CMK (cell line): ENCODE data around the gene UTS2R.

Experiments used
- DNase-seq: peaks from one replicate; pipeline ENCODE4 v3.0.0-alpha.2; 2010; ENCODE audit warnings: low read depth

The UTS2R gene

DNA sequence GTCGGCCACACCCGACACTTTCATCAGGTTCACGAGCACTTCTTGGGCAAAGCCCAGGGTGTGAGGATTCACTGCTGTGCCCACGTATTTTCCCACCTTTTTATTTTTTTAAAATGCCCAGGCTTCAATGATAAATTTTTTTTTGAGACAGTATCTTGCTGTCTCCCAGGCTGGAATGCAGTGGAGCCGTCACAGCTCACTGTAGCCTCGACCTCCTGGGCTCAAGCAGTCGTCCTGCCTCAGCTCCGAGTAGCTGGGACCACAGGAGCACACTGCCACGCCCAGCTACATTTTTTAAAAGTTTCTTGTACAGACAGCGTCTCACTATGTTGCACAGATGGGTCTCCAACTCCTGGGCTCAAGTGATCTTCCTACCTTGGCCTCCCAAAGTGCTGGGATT lies 17.8 kb downstream of the UTS2R start:
- DNase-seq = no peak

DNA sequence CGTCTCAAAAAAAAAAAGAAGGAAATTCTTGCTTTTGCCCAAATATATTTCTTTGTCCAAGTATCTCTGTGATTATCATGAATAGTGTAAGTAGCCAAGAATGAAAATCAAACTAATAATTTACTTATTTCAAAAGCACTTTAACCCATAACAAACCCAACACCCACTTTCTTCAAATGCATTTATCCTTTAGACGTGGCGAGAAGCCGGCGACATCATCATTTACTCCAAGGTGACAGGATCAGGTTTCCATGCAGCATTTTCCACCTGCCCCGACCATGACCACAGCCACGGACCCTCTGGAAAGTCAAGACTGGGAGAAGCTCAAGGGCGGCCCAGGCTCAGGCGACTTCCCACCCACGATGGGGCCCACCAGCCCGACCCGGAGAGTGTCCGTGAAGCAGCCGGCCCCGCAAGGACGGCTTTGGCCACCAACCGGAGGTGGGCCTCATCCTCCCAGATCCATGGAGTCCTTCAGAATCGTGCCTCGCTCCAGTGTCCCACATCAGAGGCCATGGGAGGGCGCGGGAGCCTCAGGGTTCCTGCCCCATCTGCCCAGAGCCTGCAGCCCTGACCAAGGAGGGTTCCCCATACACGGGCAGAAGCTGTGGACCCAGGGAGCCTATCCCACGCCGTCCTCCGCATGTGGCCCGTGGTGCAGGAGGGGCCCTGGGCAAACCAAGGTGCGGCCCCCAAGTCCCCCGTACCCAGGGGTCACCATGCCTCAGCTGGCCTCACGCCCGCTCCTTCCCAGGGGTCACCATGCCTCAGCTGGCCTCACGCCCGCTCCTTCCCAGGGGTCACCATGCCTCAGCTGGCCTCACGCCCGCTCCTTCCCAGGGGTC lies 18.7 kb downstream of the UTS2R start:
- DNase-seq = no peak

DNA sequence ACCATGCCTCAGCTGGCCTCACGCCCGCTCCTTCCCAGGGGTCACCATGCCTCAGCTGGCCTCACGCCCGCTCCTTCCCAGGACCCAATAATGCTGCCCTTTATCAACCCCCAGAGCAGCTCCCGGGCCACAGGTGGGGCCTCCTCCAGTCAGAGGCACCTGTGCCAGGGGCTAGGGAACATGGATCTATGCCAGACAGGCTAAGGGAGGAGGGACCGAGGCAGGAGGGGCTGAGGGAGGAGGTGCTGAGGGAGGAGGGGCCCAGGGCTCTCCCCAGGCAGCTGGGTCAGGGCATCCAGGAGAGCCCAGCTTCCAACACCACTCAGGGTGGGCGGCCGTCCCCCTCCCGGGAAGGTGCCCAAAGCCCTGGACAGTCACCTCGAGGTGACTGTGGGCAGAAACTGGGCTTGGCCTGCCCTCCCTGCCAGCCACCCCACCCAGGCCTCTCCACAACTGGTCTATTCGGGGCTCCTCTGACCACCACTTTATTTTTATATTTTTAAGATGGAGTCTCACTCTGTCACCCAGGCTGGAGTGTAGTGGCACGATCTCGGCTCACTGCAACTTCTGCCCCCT lies 19.4 kb downstream of the UTS2R start:
- no peak for DNase-seq

DNA sequence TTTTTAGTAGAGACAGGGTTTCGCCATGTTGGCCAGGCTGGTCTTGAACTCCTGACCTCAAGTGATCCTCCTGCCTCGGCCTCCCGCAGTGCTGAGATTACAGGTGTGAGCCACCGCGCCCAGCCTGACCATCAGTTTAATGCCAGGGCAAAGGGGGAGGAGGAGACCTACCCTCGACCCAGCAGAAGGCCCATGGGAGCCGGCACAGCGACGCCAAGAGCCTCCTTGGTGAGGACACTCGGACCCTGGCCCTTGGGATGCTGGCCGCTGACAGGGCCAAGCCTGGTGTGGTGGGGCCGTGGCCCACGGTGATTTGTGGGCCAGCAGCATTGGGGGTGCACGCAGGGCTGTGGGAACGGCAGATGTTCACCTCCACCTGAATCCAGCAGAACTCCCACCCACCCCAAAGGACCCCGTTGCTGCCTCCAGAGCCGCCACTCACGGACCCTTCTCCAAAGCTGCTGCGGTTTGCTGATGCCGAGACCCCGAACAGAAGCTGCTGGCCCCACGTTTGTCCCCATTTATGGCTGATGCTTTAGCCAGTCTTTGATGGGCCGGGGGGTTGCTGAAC lies 20.0 kb downstream of the UTS2R start:
- DNase-seq = no peak

DNA sequence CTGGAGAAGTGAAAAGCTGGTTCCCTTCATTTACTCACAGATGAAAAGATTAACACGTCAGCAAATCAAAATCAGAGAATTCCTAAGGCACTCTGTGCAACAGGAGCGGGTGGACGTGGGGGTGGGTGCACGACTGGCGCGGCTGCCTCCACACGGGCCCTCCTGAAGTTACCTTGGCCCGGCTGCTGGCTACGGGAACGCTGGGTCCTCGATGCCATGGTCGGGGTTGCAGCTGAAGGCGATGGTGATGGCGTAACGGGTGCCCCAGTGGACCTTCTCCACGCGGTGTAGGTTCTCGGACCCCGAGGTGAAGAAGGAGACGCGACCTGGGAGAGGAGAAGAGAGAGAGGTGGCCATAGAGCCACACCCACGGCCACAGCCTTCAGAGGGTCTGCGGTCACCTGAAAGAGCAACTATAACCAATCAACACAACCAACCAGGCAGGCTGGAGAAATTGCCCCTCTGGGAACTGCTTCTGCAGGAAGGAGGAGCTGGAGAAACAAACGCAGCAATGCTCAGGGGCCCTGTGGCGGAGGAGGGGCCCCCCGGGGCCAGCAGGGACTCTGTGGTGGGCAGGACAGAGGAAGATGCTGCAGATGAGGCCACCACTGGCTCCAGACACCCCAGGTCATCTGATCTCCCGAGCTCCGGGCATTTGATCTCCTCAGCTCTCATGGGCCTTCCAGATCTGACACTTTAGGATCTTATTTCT lies 20.8 kb downstream of the UTS2R start:
- no peak for DNase-seq

DNA sequence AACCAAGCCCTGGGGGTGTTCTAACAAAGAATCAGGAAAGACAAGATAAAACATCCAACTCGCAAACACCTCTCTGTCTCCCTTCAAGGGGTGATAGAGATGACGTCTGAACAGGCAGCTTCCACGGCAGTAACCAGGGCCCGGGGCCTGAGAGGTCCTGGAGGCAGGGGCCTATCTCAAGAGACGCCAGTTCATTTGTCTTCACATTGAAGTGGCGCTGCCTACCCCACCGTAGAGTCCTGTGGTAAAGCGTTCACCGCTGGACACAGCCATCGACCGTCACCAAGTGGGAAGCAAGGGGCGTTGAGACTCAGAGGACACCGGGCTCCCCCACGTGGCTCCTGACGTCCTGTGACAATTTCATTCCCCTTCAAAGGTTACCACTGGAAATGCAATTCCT lies 21.4 kb downstream of the UTS2R start:
- no peak for DNase-seq

DNA sequence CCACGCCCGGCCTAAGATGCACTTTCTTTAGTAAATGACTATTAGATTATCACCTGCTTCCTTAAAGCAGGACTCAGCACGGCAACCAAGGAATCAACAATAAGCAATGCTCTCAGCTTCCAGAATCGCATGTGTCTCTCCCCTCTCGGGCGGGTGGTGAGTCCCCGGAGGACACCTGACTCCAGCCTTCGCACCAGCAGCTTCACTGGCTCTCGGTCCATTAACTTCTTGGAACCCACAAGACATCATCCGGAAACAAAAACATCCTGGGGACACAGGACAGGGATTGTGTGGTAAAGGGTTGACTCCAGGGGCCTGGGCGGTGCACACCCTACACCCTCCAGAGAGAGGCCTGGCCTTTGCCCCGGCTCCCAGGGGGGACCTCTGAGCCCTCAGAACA lies 22.7 kb downstream of the UTS2R start:
- DNase-seq = no peak

DNA sequence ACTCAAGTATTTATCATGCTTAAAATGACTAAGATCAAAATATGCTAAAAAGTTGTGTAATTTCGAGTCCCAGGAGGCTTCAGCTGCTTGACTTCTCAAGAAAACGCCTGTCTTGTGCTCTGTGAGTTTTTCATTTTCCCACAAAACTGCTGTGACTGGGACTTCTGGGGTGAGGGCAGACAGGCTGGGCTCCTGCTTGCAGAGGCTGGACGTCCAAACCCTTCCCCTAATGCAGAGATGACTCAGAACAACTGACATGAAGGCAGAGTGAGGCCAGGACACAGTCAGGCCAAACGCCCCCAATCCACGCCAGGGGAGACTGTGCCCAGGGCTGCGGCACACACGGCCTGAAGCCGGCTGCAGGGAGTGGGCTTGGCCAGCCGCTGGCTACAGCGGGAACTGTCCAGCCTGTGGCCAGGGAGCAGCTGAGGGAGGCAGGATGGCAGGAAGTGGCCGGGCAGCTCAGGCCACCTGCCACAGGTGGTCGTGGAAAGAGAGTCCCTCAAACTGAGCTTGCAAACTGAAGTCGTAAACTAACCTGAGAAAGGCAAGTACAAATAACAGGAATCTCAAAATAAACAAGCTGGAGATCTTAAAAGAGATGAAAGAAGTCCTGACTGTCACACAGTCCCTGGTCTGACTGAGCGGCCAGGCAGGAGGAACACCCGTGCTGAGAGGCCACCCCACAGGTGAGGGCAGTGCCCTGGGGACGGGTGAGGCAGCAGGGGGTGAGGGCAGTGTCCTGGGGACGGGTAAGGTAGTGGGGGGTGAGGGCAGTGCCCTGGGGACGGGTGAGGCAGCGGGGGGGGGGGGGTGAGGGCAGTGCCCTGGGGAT lies 25.3 kb downstream of the UTS2R start:
- no peak for DNase-seq

DNA sequence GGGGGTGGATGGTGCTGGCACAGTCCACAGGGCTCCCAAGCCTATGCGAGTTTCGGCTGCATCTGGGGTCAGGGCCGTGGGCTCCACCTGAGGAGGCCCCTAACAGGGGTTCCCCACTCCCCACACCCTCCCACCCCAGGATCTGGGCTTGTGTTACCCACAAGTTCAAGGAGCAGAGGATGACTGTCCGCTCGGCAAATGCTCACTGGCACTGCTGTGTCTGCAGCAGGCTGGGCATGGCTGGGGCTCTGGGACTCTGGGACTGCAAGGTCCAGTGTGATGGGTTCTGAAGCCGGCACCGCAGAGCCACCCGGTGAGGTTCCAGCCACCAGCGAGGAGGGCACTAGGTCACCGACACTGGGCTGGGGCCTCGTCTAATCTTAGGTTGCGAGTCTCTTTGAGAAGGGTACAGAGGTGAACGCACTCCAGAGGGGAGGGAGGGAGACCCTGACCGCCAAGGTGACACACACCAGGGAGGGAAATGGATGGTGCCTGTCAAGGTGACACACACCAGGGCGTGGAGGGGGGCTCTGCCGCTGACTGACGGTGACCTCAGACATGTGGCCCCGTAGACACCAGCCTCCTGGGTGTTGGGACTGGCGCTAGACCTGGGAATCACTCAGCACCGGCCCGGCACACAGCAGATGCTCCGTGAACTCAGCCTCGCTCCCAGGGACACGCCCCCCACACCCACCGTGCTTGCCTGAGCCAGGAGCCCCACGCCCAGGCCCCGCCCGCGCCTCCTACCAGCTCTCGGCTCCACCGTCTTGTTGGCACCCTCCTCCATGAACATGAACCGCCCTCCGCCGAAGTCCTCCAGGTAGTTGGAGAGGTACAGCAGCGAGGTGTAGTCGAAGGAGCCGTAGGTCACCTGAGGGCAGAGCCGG lies 26.1 kb downstream of the UTS2R start:
- no peak for DNase-seq

DNA sequence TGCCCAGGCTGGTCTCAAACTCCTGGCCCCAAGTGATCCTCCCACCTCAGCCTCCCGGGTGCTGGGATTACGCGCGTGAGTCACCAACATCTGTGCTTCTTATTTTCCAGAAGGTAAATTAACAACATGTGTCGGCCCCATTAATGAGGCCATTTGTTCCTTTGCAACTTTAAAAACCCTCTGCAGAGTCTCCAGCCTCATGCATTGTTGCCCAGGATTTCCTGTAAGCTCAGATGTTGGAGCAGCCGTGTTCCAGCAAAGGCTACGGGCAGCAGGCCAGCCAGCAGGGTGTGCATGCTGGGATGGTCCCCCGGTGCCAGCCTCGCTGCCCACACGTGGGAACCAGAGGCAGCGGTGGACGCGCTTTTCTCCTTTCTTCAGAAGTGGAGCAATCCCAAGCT lies 27.5 kb downstream of the UTS2R start:
- no peak for DNase-seq

DNA sequence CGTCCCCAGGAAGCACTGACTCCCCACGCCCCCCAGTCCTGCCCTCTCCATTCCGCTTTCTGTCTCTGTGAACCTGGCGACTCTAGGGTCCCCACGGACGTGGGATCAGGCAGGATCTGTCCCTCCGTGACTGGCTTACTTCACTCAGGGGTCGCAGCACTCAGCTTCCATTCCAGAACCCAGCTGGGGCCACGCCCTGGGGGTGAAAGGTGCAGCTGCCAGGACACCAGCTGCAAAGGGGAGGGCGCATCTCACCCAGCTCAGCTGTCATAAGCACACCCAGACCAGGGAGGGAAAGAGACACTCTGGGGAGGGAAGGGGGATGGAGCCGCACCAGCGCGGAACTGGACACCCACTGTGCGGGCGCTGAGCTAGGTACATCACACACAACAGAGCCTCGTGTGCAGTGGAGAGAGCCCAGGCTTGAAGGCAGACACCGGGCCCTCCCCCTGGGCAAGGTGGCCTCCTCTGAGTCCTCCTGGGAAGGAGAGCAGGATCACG lies 28.1 kb downstream of the UTS2R start:
- no peak for DNase-seq

DNA sequence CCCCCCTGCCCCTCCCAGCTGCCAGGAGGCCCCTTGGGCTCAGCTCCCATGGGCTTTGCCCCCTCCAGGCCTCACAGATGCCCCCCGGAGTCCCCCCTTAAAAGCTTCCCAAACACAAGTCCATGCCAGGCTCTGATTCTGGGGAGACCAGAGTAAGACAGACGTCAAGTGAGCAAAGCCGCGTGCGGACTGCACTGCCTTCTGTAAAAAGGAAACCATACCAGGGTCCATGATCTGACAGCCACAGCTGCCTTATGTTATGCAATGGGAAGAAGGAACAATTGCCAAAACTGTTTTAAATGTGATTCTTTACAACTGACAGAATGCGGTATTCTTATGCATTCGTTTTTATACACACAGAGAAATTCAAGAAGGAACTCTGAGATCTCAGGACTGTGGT lies 28.6 kb downstream of the UTS2R start:
- no peak for DNase-seq

DNA sequence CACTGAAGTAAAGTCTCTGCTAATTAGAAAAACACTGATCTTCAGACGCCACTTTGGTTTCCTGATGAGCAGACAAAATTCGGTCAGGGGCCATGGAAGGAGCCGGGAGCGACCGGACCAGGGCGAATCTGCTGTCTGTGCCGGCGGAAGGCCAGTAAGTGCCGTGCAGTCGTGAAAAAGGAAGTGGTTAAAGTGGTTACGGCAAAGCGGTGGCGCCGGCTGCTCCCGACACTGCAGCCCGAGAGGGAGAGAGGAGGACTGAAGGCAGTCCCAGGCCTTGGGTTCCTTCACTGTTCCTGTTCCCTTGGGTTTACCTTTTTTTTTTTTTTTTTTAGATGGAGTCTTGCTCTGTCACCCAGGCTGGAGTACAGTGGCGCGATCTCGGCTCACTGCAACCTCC lies 29.3 kb downstream of the UTS2R start:
- DNase-seq = peak; percentile 85

DNA sequence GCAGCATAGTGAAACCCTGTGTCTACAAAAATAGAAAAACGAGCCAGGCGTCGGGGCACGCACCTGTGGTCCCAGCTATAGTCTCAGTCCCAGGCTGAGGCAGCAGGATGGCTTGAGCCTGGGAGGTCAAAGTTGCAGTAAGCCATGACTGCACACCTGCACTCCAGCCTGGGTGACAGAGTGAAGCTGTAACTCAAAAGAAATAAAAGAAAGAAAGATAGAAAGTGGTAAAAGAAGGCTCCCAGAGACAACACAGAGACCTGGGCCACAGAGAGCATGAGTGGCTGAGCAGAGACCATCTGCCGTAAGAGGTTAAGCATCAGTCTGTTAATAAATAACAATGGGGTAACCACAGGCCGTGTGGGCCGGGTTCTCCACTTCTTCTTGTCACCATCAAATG lies 31.3 kb downstream of the UTS2R start:
- no peak for DNase-seq

DNA sequence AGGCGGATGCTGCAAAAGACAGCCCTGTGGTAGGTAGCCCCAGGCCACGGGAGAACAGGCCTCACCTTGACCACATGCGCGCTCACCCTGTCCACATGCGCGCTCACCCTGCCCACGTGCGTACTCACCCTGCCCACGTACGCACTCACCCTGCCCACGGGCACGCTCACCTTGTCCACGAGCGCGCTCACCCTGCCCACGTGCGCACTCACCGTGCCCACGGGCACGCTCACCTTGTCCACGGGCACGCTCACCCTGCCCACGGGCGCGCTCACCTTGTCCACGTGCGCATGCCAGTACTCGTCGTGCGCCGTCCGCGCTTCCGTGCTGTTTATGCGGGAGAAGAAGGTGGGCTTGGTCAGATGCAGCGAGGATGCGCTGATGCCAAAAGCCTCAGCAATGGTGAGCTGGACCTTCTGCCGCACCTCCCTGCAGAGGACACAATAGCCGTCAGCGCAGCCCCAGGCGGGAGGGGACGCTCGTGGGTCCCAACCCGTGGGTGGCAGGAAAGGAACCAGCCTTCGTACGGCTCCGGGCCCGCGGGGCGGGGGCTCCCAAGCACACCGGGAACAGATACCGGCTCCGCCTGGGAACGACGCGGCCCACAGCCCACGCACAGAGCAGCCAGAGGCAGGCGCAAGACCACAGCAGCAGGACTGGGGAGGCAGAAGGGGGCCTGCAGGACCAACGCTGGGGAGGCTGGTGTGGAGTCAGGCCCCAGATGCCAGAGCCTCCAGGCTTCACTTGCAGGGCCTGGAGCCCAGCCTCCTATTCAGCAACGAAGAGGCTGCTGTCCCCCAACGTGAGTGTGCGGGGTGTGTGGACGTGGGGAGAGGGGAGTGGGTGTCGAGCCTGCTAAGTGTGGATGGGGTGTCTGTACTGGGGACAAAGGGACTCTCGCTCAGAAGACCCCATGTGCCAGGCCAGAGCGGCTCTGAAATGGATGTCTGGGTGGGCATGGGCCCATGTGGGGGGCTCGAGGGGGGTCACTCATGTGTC lies 32.4 kb downstream of the UTS2R start:
- no peak for DNase-seq

DNA sequence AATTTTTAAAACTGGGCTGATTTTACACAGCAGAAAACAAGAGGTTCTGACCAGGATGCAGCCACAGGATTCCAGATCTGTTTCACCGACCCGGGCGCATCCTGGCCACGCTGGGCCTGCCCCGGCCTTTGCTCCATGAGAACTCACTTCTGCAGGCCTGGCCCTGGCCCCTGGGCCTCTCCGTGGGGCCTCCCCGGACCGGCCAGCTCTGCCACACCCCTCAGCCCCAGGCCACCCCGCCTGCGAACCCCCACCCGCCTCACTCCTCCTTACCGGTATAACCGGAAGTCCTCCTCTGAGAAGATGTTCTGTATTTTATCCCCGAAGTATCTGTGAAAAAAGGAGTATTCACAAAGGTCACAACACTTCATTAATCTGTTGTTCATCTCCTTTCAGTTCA lies 33.5 kb downstream of the UTS2R start:
- no peak for DNase-seq

DNA sequence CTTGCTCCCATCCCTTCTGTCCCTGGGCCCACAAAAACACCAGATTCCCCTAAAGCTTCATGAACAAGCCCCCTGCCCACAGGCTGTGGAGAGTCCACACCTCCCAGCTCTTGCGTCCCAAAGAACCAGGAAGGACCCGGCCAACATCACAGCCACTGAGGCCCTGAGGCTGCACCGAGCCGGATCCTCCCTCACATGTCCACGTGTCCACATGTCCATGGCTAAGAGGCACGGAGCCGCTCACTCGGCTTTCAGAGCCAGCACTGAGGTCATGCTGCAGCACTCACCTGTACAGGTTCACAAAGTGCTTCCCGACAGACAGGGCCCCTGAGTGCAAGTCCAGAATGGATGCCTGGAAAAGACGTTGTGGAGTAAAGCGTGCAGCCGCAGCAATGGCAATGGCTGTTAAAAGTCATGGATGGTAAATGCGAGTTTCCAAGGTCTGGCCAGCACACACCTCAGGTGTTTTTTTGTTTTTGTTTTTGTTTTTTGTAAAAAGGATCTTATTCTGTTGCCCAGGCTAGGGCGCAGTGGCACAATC lies 34.6 kb downstream of the UTS2R start:
- DNase-seq = no peak

DNA sequence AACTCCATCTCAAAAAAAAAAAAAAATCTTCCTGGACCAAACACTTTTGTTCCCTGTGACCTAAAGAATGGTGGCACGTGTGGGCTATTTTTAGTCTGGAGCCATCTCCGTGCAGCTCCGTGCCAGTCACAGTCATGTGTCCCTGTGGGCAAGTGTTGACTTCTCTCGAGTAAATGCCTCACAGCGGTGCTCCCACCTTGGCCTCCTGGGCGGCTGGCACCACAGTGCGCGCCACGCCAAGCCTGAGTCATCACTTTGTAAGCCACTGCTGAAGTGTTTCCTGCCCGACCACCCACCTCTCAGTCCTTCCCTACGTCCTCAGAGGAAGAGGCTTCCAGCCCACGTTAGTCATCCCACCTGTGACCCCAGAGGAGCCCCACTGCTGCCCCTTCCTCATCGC lies 35.7 kb downstream of the UTS2R start:
- no peak for DNase-seq

DNA sequence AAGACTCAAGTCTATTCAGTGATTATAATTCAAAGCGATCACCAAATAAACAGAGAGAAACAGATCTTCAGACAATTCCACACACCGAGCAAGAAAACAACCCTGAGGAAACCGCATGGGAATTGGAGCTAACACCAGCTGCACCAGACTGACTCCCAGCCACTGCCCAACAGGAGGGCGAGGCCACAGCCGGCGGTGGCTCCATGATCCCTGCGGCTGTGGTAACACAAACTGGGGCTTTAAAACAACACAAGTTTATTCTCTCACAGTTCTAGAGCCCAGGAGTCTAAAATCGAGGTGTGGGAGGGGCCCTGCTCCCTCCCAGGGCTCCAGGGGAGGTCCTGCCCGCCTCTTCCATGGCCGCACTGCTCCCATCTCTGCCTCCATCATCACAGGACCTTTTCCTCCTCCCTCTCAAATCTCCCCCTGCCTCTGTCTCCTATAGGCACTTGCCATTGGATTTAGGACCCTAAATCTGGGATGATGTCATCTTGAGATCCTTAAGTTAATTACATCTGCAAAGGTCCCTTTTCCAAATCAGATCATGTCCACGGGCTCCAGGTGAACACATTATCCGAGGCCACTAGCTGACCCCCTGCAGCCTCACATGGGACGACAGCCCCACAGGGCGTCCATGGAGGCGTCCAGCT lies 36.8 kb downstream of the UTS2R start:
- DNase-seq = no peak
